Mucosa of rectum (tissue), 2 donors: Measurements from ENCODE around the gene OSBPL2.

ENCODE experiments used
- H3K27ac ChIP-seq, 2 donors: one replicate each; pipeline ENCODE4 v1.7.0; 2013; ENCODE audit warnings: inconsistent platforms in 2 of 2, low read depth in 2 of 2, low read length in 2 of 2
- H3K27me3 ChIP-seq, 2 donors: one replicate each; pipeline ENCODE4 v1.7.0; 2013; ENCODE audit warnings: low read length in 2 of 2; ENCODE audit not compliant: control insufficient read depth in 2 of 2, insufficient read depth in 2 of 2
- H3K36me3 ChIP-seq, 2 donors: one replicate each; pipeline ENCODE4 v1.7.0; 2013; ENCODE audit warnings: low read length in 2 of 2; ENCODE audit not compliant: control insufficient read depth in 2 of 2, insufficient read depth in 2 of 2
- H3K4me1 ChIP-seq, 2 donors: one replicate each; pipeline ENCODE4 v1.7.0; 2013; ENCODE audit warnings: low read length in 2 of 2, mild to moderate bottlenecking in 1 of 2; ENCODE audit not compliant: control insufficient read depth in 2 of 2, insufficient read depth in 2 of 2
- H3K4me3 ChIP-seq, 2 donors: one replicate each; pipeline ENCODE4 v1.7.0; 2013; ENCODE audit warnings: low read length in 2 of 2
- H3K9ac ChIP-seq, 2 donors: one replicate each; pipeline ENCODE4 v1.7.0; 2013; ENCODE audit warnings: low read length in 2 of 2, low read depth in 1 of 2, mild to moderate bottlenecking in 1 of 2
- H3K9me3 ChIP-seq, 2 donors: one replicate each; pipeline ENCODE4 v1.7.0; 2013; ENCODE audit warnings: low read length in 2 of 2; ENCODE audit not compliant: control insufficient read depth in 2 of 2
- donor health status: healthy.
- donor health status: Normal muscosa, but diverticular disease.

The OSBPL2 gene

DNA sequence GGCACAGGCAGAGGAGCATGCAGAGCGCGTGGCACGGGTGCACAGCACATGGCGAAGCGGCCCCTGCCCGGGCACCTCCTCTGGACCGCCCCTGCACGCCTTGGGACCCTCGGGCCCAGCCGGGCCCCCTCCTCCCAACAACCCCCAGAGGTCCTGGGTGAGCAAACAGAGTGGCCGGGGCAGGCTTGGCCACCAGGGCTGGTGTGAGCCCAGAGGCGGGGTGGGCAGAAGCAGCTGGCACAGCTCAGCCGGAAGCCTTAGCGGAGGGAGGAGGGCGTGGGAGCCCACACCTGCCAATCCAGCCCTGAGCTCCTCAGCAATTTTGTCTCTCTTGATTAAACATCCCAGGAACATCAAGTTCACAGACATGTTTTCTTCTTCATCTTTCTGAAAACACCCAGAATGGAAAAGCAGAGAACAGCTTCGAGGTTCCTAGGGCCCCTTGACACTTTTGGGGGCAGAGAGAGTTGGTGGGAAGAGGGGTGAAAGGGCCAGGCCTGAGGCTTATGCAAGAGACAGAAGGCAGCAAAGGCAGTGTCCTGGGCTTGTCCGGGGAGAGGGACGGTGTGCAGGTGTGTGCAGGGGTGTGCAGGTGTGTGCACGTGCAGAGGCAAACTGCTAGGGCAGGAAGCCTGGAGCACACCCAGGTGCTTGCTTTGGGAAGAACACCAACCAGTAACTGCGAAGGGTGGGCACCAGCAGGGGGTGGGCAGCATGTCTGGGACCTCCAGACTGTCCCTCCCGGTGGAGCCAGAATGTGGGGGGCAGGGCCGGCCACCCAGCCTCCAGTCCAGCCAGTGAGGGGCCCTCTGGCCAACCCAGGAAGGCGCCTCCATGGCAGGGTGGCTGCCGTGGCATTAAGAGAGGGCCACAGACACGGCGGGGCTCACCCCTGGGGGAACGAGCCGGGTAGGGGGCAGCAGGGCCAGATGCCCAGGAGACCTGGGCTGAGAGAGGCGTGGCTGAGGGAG lies 23.0 kb upstream of the OSBPL2 start:
- Histone ChIP-seq H3K27me3 (peaks cover 30 to 61% of the 10 kb centered on the region in 2 donors), H3K36me3 (no peaks in the 10 kb centered on the region), H3K4me3 (no peak overlapping the region), H3K27ac (no peak overlapping the region), H3K4me1 (peaks cover 0 to 4% of the 10 kb centered on the region in 2 donors), H3K9me3 (no peaks in the 10 kb centered on the region), H3K9ac (no peak overlapping the region)

GRCh38 chr20:62215991-62216635 lies 22.2 kb upstream of the OSBPL2 start:
- no peak overlapping the region for H3K27ac ChIP-seq
- H3K4me1 ChIP-seq = peaks cover 0 to 7% of the 10 kb centered on the region in 2 donors
- peaks cover 33 to 59% of the 10 kb centered on the region in 2 donors for H3K27me3 ChIP-seq
- no peak overlapping the region for H3K4me3 ChIP-seq
- H3K9ac ChIP-seq = no peak overlapping the region
- H3K36me3 ChIP-seq = no peaks in the 10 kb centered on the region
- H3K9me3 ChIP-seq = no peaks in the 10 kb centered on the region

- Histone ChIP-seq H3K4me1 (peaks cover 0 to 7% of the 10 kb centered on the region in 2 donors), H3K27me3 (peaks cover 32 to 58% of the 10 kb centered on the region in 2 donors), H3K36me3 (no peaks in the 10 kb centered on the region), H3K9ac (no peak overlapping the region), H3K4me3 (no peak overlapping the region), H3K27ac (no peak overlapping the region), H3K9me3 (no peaks in the 10 kb centered on the region)
Measured at GRCh38 chr20:62216636-62217566, 21.4 kb upstream of the OSBPL2 start.

- H3K27ac ChIP-seq = no peak overlapping the region
- H3K27me3 ChIP-seq = peaks cover 37 to 61% of the 10 kb centered on the region in 2 donors
- no peak overlapping the region for H3K4me3 ChIP-seq
- no peaks in the 10 kb centered on the region for H3K36me3 ChIP-seq
- peaks cover 0 to 7% of the 10 kb centered on the region in 2 donors for H3K4me1 ChIP-seq
- no peaks in the 10 kb centered on the region for H3K9me3 ChIP-seq
- no peak overlapping the region for H3K9ac ChIP-seq
Measured at GRCh38 chr20:62217913-62218773, 20.2 kb upstream of the OSBPL2 start.

GRCh38 chr20:62219101-62219991 lies 19.0 kb upstream of the OSBPL2 start:
- Histone ChIP-seq H3K27ac (no peak overlapping the region), H3K36me3 (no peaks in the 10 kb centered on the region), H3K27me3 (peaks cover 40 to 54% of the 10 kb centered on the region in 2 donors), H3K9me3 (no peaks in the 10 kb centered on the region), H3K4me1 (peaks cover 0 to 7% of the 10 kb centered on the region in 2 donors), H3K9ac (no peak overlapping the region), H3K4me3 (no peak overlapping the region)

- no peak within 1 kb of the TSS for H3K27ac ChIP-seq
- H3K9me3 ChIP-seq = no peaks in the 10 kb centered on the region
- H3K9ac ChIP-seq = no peak within 1 kb of the TSS
- peaks cover 39 to 50% of the 10 kb centered on the region in 2 donors for H3K27me3 ChIP-seq
- H3K4me3 ChIP-seq = no peak within 1 kb of the TSS
- H3K36me3 ChIP-seq = no peaks in the 10 kb centered on the region
- H3K4me1 ChIP-seq = peaks cover 0 to 7% of the 10 kb centered on the region in 2 donors
Measured at GRCh38 chr20:62219992-62220665, 18.2 kb upstream of the OSBPL2 start, which contains the start of gene HRH3. Gene HRH3, minus strand, starts transcription at chr20:62220278. Its CDS starts 308 bp downstream, at chr20:62219970.

DNA sequence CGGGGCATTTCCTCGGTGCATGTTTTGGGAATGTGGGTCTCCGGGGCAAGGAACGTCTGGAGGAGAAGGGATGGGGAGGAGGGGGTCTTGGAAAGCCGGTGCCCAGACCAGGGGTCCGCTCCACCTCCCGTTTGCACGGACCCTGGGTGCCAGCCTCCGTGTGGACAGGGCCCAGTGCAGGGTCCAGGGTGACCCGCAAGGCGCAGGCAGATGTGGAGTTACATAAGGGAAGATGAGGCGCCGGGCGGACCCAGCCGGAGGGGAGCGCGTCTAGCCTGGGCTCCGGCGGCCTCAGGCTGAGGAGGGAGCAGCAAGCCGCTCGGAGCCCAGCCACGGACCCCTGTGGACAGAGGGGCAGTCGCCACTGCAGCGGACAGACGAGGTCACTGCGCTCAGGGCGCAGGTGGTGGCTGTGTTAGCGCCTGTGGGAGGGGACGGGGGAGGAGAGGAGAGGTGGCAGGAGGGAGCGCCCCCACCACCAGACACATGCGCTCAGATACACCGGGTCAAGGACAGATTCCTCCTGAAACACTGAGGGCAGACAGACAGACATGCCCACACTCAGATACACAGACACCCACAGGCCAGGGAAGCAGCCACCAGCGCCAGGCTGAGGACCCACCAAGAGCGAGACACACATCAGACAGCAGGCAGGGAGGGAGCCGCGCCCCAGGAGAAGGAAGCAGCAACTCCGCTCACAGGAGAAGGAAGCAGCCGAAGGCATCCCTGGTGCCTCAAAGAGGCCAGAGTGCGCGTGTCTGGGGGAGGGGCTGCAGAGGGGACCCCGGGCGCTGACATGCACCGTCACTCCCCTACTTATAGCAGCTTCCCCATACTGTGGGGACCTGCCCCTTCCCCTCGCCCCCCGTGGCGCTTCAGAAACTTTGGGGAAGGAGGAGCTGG lies 17.4 kb upstream of the OSBPL2 start:
- Histone ChIP-seq H3K27ac (no peak overlapping the region), H3K4me1 (peaks cover 0 to 7% of the 10 kb centered on the region in 2 donors), H3K27me3 (peaks cover 36 to 49% of the 10 kb centered on the region in 2 donors), H3K4me3 (no peak overlapping the region), H3K9ac (no peak overlapping the region), H3K36me3 (no peaks in the 10 kb centered on the region), H3K9me3 (no peaks in the 10 kb centered on the region)
